HG03571 (cell line): ENCODE results near the gene CDH26.

Source experiments
- ATAC-seq: cut with Tn5 transposase; IDR thresholded peaks from one replicate; pipeline ENCODE4 v1.9.1; 2021; ENCODE audit not compliant: unreplicated experiment

CDH26 gene

GRCh38 chr20:60010689-60011458, 52.7 kb downstream of the CDH26 start:
- no peak for ATAC-seq

GRCh38 chr20:60011512-60012507, 53.6 kb downstream of the CDH26 start:
- ATAC-seq: no peak

GRCh38 chr20:60013296-60014139, 55.3 kb downstream of the CDH26 start:
- ATAC-seq: no peak

GRCh38 chr20:60016406-60016805, 58.2 kb downstream of the CDH26 start:
- ATAC-seq: no peak

- ATAC-seq: no peak
Observed at GRCh38 chr20:60020251-60020650, 62.0 kb downstream of the CDH26 start.

GRCh38 chr20:60021104-60021503, 62.9 kb downstream of the CDH26 start:
- ATAC-seq: no peak

GRCh38 chr20:60022849-60023248, 64.6 kb downstream of the CDH26 start:
- ATAC-seq: no peak

GRCh38 chr20:60024245-60024644, 66.0 kb downstream of the CDH26 start:
- ATAC-seq: no peak

- no peak for ATAC-seq
Observed at GRCh38 chr20:60024801-60025200, 66.6 kb downstream of the CDH26 start.

- no peak for ATAC-seq
Observed at GRCh38 chr20:60026010-60026409, 67.8 kb downstream of the CDH26 start.

GRCh38 chr20:60030471-60030870, 72.2 kb downstream of the CDH26 start:
- no peak for ATAC-seq

GRCh38 chr20:60031107-60031506, 72.9 kb downstream of the CDH26 start:
- ATAC-seq: no peak

GRCh38 chr20:60034231-60035110, 76.2 kb downstream of the CDH26 start:
- ATAC-seq: no peak

- ATAC-seq: no peak
Observed at GRCh38 chr20:60035486-60035885, 77.3 kb downstream of the CDH26 start.

GRCh38 chr20:60036346-60036745, 78.1 kb downstream of the CDH26 start:
- no peak for ATAC-seq

- no peak for ATAC-seq
Observed at GRCh38 chr20:60036746-60037499, 78.7 kb downstream of the CDH26 start.

GRCh38 chr20:60038400-60039008, 80.3 kb downstream of the CDH26 start:
- no peak for ATAC-seq

- ATAC-seq: no peak
Observed at GRCh38 chr20:60039526-60039925, 81.3 kb downstream of the CDH26 start.
